Measurements from ENCODE around the gene TTC33. TPM values are rescaled to one million over a fixed set of nuclear protein-coding genes. Genes with fewer than 3 reads are reported as not detected.
"Not testable (repeated sequence)": the region's sequence is repeated elsewhere in the genome, so short reads cannot be mapped to it uniquely, and the experiment has no call there.

TTC33 gene
- total RNA-seq, 1 experiment from 2014 or later = 16.7 TPM

GRCh38 chr5:40780199-40780598 lies 24.4 kb upstream of the TTC33 start:
- no peak for DNase-seq (ENCODE audit: low read depth)

- DNase-seq (ENCODE audit: low read depth) = no peak
Observed at GRCh38 chr5:40779561-40779960, 23.8 kb upstream of the TTC33 start.

DNA sequence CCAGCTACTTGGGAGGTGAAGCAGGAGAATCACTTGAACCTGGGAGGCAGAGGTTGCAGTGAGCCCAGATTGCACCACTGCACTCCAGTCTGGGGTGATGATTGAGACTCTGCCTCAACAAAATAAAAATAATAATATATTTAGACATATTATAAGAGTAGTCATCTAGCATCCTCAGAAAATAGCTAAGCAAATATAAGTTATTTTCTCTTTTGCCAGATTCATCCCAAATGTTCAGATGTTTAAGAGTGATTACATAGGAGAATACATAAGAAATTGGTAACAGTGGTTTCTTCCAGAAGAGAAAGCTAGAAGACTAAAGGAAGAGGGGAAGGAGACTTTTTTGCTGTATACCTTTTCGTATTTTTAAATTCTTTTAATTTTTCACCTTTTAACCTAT lies 22.4 kb upstream of the TTC33 start:
- DNase-seq (ENCODE audit: low read depth) = no peak

DNA sequence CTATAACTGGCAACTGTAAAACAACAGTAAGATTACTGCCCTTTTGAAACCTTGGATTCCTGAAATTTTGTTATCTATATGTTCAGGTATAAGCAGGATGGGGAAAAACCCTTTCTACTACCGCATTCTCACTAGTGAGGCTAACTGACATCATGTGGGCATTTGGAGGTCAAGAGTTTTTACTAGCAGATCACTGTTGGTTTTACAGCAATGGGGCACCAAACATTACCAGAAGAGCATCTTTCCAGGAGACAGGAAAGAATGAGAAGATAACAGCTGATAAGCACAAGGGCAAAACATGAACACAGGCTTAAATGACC lies 20.9 kb upstream of the TTC33 start:
- no peak for DNase-seq (ENCODE audit: low read depth)

DNA sequence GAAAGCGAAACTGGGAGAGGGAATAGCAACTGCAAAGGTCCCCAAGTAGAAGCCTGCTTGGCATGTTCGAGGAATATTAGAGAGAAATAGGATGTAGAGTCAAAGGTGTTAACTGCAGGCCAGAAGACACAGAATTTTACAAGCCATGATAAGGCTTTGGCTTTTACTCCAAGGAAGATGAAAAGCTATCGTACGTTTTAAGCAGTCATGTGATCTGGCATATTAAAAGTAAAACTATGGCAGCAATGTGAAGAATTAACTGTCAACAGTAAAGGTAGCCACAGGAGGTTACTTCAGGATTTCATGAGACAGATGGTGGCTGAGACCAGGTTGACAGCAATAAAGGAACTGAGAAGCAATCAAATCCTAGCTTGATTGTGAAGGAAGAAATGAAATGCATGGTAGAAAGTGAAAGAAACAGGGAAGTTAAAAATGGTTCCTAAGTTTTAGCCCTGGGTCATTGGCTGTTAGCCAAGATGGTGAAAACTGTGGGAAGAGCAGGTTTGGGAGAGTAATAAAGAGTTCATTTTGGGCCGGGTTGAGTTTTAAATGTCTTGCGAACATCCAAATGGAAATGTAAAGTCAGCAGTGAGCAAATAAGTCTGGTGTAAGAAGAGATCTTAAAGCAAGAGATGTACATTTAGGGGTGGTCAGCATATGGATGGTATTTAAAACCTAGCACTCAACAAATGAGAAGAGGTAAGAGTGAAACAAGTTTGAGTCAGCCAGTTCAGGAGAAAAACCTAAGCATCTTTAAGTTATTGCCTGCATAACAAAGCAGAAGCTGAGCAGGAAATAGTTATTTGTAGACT lies 20.3 kb upstream of the TTC33 start:
- peak; percentile 41 for DNase-seq (ENCODE audit: low read depth)

DNA sequence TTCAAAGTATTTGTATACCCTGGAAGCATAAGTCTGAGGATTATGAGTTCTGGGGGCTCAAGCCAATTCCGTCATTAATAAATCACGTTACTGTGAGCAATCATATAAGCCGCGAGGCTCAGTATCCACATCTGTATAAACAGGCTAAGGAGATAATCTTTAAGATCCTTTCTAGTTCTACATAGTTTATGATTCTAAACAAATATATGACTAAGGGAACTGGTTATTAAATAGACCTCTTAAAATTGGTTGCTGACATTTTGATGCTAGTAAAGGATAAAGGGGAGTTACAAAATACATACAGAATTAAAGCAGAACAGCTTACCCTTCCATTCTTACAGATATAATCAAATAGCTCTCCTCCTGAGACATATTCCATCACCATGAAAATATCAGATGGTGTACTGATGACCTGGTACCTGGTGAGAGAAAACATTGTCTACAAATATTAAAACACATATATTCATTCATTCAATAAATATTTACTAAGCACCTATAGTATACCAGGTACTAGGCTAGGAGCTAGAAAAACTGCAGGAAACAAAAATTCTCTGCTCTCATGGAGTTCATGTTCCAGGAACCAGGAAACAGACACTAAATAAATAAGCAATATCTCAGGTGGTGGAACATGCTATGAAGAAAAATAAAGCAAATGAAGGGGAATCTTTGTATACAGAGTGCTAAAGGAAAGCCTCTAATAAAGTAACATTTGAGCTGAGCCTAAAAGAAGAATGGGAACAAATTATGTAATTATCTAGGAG lies 19.5 kb upstream of the TTC33 start:
- DNase-seq (ENCODE audit: low read depth) = no peak

- no peak for DNase-seq (ENCODE audit: low read depth)
Observed at GRCh38 chr5:40774623-40775022, 18.9 kb upstream of the TTC33 start.

DNA sequence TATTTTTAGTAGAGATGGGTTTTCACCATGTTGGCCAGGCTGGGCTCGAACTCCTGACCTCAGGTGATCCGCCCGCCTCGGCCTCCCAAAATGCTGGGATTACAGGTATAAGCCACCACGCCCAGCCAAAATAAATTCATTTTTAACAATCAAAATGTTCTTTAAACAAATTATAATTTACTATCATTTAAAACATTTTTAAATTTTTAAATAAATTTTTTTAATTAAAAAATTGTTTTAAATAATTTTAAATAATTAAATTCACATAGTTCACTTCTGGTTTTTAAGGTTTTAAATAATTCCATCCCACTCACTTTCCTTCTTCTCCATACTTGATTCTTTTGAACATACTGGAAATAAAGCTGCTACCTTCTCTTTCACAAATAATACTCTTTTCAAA lies 15.0 kb upstream of the TTC33 start:
- no peak for DNase-seq (ENCODE audit: low read depth)

GRCh38 chr5:40762705-40763104 lies 6.9 kb upstream of the TTC33 start:
- DNase-seq (ENCODE audit: low read depth) = peak; percentile 30

GRCh38 chr5:40757400-40757799 lies 1.6 kb upstream of the TTC33 start:
- no peak for DNase-seq (ENCODE audit: low read depth)

DNA sequence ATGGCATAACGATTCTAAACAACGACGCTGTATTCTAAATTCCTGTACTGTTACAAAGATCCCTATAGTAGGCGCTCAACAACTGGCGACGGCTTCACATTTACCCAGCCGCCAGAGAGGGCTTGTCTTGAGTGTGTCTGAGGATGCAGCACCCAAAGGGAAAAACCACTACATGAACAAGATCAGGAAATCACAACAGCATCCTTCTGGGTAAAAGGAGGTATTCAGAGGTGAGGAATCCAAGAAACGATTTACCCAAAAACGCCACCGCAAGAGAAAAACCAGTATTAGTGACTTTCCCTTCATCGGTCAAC lies 711 bp downstream of the TTC33 start:
- peak; percentile 91 for DNase-seq (ENCODE audit: low read depth)

DNA sequence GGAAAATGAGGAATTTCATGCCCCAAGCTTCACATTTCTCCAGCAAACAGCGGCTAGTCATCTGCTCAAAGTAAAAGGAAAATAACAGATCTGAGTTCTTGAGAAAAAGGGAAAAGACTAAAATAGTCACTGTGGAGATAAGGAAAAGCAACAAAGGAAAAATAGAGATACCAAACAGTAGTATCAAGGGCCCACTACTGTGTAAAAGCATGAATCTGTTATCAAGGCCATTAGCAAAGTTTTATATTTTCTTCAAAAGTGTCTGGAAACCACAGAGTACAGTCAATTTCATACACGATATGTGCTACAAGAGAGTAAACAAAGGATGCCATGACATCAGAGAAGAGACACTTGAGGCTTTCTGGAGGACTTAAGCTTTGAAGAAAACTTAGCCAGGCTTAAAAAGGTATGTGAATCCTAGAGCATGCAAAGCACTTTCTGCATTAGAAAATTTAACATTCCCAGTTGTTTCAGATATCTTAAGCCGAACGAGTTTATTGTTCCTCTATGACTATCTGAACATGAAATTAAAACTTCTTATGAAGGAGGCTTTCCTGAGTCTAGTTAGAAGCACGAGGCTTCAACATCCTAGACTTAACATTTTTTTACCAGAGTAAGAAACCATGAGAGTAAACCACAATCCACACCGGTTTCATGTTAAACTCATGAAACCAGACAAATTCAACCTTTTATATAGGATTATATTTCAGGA lies 1.2 kb downstream of the TTC33 start:
- peak; percentile 51 for DNase-seq (ENCODE audit: low read depth)

DNA sequence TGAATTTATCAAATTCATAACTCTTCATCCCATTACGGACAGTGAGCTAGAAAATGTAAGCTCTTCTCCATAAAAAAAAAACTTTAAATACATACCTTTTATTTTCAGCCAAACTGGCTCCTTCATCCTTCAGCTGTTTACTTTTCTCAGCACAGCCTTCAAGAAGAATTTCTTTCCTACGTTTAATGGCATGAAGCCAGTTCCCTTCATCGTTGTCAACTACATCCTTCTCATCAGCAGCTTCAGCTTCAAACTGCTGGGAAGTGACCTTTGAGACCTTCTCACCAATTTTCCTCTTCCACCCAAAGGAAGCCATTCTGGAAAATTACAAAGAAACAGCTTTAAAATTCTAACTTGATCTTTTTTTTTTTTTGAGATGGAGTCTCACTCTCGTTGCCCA lies 9.1 kb downstream of the TTC33 start:
- DNase-seq (ENCODE audit: low read depth) = no peak

DNA sequence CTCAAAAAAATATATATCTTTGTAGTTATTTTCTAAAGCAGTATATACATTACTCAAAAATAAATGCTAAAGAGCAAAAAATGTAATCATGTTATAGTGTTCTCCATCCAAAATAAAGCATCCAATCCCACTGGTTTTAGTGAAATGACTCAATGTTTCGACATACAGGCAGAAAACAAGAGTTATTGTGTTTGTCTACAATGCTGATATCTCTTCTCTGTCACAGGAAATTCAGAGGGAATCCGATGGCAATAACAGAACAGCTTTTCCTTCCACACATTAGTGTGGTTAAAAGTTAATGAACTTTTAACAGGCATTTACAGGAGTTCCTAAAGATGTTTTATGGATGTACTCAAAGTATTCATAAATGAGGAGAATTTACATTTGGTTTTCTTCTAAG lies 12.0 kb downstream of the TTC33 start:
- no peak for DNase-seq (ENCODE audit: low read depth)

- DNase-seq (ENCODE audit: low read depth) = peak; percentile 38
Observed at GRCh38 chr5:40738502-40738901, 17.3 kb downstream of the TTC33 start.

DNA sequence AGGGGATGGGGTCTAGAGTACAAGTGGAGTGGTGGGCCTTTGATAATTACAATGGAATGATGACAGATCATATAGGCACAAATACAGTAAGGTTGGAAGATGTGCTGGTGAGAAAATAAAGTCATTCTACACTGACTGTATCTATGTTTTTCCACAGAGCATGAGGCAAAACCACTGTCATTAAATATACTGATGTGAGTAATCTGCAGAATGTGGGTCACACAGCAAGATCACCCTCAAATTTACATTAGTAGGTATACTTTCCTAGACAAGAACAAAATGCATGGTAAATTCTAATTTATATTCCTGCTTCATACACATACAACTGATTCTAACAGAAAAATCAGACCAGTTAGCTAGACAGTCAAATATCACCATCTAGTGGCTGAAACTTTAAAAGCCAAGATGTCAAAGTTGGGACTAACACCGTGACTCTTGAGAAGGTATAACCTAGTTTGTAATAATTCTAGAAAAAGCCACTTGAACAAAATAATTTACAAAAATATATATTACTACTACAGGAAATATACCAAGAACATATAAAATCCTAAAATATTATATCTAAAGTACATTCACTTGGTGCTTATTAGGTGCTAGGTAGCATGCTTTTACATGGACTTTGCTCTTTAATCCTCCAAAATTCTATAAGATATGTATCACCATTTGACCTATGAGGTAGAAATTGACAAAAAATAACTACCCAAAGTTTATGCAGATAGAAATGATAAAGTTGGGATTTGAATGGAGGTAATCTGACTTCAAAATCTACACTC lies 19.5 kb downstream of the TTC33 start:
- DNase-seq (ENCODE audit: low read depth) = peak; percentile 75

DNA sequence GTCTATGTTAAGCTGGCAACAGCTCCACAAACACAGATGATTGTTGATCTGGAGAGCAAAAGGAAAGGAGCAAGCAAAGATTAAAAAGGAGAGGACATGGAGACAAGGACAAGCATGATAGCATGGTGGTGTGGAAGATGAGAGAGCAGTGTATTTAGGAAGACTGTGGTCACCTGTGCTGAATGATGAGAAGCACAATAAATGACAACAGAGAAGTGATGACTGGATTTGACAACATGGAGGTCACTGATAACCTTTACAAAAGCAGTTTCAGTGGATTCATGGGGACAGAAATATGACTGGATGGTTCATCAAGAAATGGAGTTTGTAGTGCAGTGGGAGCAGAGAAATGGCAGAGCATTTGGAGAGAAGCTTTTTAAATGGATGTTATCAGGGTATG lies 20.2 kb downstream of the TTC33 start:
- DNase-seq (ENCODE audit: low read depth) = no peak

- DNase-seq (ENCODE audit: low read depth) = peak; percentile 80
Observed at GRCh38 chr5:40734986-40735385, 20.8 kb downstream of the TTC33 start.

GRCh38 chr5:40733879-40734563 lies 21.7 kb downstream of the TTC33 start:
- DNase-seq (ENCODE audit: low read depth) = no peak

DNA sequence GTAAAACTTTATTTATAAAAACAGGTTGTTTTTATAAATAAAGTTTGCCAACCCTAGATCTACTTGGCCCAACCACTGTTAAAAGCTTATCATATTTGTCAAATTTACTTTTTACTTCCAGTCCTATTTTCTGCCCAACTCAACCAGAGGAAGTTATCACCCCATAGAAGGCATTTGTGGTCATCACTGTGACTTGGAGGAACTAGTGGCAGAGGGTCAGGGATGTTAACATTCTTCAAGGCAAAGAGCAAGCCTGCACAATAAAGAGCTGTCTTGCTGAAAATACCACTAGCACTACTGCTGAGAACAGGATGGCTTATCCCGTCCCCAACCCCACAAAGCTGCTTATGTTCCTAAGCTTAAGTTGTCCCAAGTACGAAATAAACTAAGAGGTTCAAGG lies 22.3 kb downstream of the TTC33 start:
- DNase-seq (ENCODE audit: low read depth) = peak; percentile 20

DNA sequence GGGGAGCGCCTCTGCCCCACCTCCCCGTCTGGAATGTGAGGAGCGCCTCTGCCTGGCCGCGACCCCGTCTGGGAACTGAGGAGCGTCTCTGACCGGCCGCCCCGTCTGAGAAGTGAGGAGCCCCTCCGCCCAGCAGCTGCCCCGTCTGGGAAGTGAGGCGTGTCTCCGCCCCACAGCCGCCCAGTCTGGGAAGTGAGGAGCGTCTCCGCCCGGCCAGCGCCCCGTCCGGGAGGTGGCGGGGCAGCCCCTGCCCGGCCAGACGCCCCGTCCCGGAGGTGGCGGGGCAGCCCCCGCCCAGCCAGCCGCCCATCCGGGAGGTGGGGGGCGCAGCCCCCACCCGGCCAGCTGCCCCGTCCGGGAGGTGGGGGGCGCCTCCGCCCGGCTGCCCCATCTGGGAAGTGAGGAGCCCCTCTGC lies 33.3 kb downstream of the TTC33 start:
- DNase-seq (ENCODE audit: low read depth) = not testable (repeated sequence)

GRCh38 chr5:40720069-40720468 lies 35.7 kb downstream of the TTC33 start:
- DNase-seq (ENCODE audit: low read depth) = no peak
